Measurements from ENCODE around the gene TRAF2. TPM values are rescaled to one million over a fixed set of nuclear protein-coding genes. Genes with fewer than 3 reads are reported as not detected.
"Not testable (repeated sequence)": the region's sequence is repeated elsewhere in the genome, so short reads cannot be mapped to it uniquely, and the experiment has no call there.

Gene TRAF2, protein sequence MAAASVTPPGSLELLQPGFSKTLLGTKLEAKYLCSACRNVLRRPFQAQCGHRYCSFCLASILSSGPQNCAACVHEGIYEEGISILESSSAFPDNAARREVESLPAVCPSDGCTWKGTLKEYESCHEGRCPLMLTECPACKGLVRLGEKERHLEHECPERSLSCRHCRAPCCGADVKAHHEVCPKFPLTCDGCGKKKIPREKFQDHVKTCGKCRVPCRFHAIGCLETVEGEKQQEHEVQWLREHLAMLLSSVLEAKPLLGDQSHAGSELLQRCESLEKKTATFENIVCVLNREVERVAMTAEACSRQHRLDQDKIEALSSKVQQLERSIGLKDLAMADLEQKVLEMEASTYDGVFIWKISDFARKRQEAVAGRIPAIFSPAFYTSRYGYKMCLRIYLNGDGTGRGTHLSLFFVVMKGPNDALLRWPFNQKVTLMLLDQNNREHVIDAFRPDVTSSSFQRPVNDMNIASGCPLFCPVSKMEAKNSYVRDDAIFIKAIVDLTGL
- 10.6 and 11.6 TPM in 2 replicates for total RNA-seq (2012; rRNA removed)

DNA sequence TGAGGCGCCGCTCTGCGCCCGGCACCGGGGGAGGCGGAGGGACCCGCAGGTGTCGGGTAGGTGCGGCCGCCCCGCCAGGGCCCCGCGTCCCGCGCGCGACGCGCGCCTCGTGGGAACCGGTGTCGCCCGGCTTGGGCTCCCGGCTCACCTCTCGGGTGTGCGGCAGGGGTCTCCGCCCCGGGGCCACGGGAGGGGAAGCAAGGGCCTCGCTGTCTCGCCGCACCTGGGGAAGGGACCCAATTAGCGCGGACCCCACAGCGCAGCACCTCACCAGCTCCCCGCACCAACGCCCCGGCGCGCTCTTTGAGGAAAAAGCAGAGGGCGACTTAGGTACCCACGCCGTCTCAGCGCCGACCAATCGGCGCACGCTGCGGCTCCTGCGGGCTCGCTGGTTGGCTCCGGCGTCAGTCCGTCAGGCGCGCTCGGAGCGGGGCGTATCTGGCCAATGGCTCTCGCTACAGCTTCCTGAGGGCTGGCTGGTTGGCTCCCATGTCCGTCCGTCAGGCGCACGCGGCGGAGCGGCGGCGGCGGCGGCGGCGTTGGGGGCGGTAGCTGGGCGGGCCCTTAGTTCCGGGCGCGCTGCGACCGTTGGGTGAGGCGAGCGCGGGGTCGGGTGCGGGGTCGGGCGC, at the start of gene TRAF2:
TRAF2 (plus strand) TSS at position 567 of the 629 bp plus-strand sequence. CDS start 12,225 bp downstream, outside the sequence.
- H3K9me3 ChIP-seq (replicated peaks; ENCODE audit: low read length), result no peaks in the 10 kb centered on the region
- H3K4me2 ChIP-seq (ENCODE audit: low read length), result peak within 1 kb of the TSS; percentile 96
- H3K27me3 ChIP-seq (ENCODE audit: control insufficient read depth, insufficient read depth, low read length), result no peaks in the 10 kb centered on the region
- peaks cover 2% of the 10 kb centered on the region for H3K36me3 ChIP-seq (ENCODE audit: insufficient read depth, low read length)
- H3K4me3 ChIP-seq (ENCODE audit: low read length), result peak within 1 kb of the TSS; percentile 78
- peak within 1 kb of the TSS; percentile 91 for H3K9ac ChIP-seq (ENCODE audit: low read depth, low read length)
- H3K4me1 ChIP-seq (ENCODE audit: control insufficient read depth, insufficient read depth, low read length), result peaks cover 28% of the 10 kb centered on the region

DNA sequence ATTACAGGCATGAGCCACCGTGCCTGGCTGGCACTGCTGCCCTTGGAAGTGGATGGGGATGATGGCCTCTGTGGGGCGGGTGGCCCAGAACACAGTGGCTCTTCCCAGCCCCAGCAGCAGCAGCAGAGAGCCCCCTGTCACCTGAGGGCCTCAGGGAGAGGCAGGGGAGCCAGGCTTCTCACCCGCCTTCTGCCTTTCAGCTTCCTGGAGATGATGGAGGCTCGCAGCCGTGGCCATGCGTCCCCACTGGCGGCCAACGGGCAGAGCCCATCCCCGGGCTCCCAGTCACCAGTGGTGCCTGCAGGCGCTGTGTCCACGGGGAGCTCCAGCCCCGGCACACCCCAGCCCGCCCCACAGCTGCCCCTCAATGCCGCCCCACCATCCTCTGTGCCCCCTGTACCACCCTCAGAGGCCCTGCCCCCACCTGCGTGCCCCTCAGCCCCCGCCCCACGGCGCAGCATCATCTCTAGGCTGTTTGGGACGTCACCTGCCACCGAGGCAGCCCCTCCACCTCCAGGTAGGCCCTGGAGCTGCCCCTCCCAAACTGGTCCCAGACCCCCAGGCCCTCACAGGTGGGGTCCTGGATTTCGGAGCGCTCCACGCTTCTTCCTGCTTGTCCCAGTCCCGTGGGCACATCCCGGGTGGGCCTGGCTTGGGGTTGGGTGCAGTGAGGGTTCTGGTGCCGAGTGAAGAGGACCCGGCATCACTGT, 49.0 kb upstream of the TRAF2 start:
- H3K4me3 ChIP-seq (ENCODE audit: low read length), result no peak overlapping the region
- peaks cover 17% of the 10 kb centered on the region for H3K36me3 ChIP-seq (ENCODE audit: insufficient read depth, low read length)
- peaks cover 33% of the 10 kb centered on the region for H3K4me1 ChIP-seq (ENCODE audit: control insufficient read depth, insufficient read depth, low read length)
- H3K27me3 ChIP-seq (ENCODE audit: control insufficient read depth, insufficient read depth, low read length), result no peaks in the 10 kb centered on the region
- H3K9ac ChIP-seq (ENCODE audit: low read depth, low read length), result no peak overlapping the region
- H3K4me2 ChIP-seq (ENCODE audit: low read length), result no peak overlapping the region
- H3K9me3 ChIP-seq (replicated peaks; ENCODE audit: low read length), result no peaks in the 10 kb centered on the region

DNA sequence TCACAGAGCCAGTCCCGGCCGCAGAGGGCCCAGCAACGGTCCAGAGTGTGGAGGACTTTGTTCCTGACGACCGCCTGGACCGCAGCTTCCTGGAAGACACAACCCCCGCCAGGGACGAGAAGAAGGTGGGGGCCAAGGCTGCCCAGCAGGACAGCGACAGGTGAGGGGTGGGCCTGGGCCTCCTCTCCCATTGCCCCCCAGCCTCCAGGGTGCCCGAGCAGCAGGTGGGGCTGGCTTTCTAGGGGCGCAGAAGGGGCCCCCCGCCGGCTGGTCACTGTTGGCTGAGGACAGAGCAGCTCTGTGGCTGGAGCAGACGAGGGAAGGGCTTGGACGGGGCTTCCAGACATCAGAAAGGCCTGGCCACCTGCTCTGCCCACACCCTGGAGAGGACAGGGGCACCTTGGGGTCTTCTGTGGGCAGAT, 48.4 kb upstream of the TRAF2 start:
- H3K9me3 ChIP-seq (replicated peaks; ENCODE audit: low read length), result not testable (repeated sequence)
- peaks cover 12% of the 10 kb centered on the region for H3K36me3 ChIP-seq (ENCODE audit: insufficient read depth, low read length)

DNA sequence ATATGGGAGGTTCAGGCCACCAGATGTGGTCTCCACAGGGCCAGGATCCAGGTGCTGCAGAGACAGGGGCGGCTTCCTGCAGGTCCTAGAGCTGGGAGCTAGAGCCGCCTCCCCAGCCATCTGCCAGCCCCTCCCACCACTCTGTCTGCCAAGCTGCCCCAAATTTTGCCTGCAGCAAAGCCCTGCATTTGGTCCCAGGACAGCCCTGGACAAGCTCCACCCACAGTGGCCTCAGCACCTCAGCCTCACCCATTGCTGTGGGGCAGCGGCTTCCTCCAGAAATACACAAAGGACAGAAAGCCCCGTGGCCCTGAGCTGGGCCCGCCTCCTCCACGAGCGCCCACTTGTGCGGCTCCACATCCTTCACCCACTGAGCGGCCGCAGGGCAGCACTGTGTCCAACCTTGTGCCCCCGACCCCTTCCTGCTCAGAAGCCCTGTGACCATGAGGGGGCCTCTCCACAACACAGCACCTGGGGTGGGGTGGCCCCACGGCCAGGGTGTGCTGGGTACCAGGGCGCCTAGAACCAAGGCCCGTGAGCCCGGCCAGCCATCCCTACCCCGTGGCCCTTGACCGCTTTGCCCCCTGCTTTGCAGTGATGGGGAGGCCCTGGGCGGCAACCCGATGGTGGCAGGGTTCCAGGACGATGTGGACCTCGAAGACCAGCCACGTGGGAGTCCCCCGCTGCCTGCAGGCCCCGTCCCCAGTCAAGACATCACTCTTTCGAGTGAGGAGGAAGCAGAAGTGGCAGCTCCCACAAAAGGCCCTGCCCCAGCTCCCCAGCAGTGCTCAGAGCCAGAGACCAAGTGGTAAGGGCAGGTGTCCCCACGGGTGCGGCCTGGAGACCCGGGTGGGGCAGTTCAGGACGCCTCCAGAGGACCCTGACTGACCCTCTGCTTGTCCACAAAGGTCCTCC, 47.7 kb upstream of the TRAF2 start:
- Histone ChIP-seq H3K4me1 (ENCODE audit: control insufficient read depth, insufficient read depth, low read length) (peaks cover 42% of the 10 kb centered on the region), H3K9ac (ENCODE audit: low read depth, low read length) (no peak overlapping the region), H3K27me3 (ENCODE audit: control insufficient read depth, insufficient read depth, low read length) (no peaks in the 10 kb centered on the region), H3K9me3 (replicated peaks; ENCODE audit: low read length) (no peaks in the 10 kb centered on the region), H3K4me3 (ENCODE audit: low read length) (no peak overlapping the region), H3K36me3 (ENCODE audit: insufficient read depth, low read length) (peaks cover 12% of the 10 kb centered on the region), H3K4me2 (ENCODE audit: low read length) (no peak overlapping the region)

More for the DNA sequence above, 48.4 kb upstream of the TRAF2 start:
- not testable (repeated sequence) for H3K9ac ChIP-seq (ENCODE audit: low read depth, low read length); H3K4me3 ChIP-seq (ENCODE audit: low read length); H3K4me2 ChIP-seq (ENCODE audit: low read length); H3K27me3 ChIP-seq (ENCODE audit: control insufficient read depth, insufficient read depth, low read length)
- peaks cover 35% of the 10 kb centered on the region for H3K4me1 ChIP-seq (ENCODE audit: control insufficient read depth, insufficient read depth, low read length)

DNA sequence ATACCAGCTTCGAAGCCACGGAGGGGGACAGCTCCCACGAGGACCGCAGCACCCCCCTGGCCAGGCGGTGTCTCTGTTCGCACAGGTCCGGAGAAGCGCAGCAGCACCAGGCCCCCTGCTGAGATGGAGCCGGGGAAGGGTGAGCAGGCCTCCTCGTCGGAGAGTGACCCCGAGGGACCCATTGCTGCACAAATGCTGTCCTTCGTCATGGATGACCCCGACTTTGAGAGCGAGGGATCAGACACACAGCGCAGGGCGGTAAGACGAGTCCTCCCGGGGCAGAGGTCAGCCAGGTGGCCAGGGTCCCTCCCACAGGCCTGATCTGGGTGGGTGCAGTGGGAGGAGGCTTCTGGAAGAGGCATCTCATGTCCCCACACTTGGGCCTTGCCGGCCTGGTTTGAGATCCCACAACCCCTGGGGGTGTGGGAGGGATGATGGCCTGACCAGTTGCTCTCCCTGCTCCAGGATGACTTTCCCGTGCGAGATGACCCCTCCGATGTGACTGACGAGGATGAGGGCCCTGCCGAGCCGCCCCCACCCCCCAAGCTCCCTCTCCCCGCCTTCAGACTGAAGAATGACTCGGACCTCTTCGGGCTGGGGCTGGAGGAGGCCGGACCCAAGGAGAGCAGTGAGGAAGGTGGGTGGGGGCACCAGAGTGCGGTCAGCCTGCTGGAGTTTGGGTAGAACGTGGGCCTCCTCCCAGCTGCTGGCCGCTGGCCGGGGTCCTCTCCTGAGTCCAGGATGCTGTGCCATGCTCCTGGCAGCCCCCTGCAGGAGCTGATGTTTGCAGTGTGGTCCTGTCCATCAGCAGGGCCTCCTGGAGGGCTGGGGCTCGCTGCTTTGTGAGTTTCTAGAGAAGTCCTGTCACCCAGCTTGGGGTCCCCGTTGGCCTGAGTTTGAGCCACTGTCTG, 46.8 kb upstream of the TRAF2 start:
- H3K4me2 ChIP-seq (ENCODE audit: low read length), result peak overlapping the region; percentile 89
- no peaks in the 10 kb centered on the region for H3K27me3 ChIP-seq (ENCODE audit: control insufficient read depth, insufficient read depth, low read length)
- H3K9me3 ChIP-seq (replicated peaks; ENCODE audit: low read length), result no peaks in the 10 kb centered on the region
- no peak overlapping the region for H3K4me3 ChIP-seq (ENCODE audit: low read length)
- H3K4me1 ChIP-seq (ENCODE audit: control insufficient read depth, insufficient read depth, low read length), result peaks cover 44% of the 10 kb centered on the region
- peaks cover 12% of the 10 kb centered on the region for H3K36me3 ChIP-seq (ENCODE audit: insufficient read depth, low read length)
- H3K9ac ChIP-seq (ENCODE audit: low read depth, low read length), result no peak overlapping the region

DNA sequence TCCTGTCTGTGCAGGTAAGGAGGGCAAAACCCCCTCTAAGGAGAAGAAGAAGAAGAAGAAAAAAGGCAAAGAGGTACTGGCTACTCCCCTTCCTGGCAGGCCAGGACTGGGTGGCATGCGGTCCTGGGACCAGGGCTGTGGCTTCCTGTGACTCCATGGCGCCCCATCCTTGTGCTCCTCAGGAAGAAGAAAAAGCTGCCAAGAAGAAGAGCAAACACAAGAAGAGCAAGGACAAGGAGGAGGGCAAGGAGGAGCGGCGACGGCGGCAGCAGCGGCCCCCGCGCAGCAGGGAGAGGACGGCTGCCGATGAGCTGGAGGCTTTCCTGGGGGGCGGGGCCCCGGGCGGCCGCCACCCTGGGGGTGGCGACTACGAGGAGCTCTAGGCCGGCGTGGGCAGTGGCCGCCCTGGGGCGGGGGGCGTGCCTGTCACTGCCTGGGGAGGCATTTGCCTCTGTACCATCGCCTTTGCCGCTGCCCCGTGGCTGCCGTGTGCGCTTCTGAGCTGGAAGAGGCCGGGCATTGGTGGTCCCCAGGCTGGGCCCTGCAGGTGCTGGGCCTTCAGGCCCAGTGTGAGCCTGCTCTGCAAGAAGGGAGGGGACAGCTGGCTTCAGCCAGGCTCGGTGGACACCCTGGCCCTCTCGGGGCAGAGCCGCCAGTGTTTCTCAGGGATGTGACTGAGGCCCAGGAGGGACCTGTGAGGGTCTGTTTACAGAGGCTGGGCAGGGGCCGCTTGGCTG, 46.0 kb upstream of the TRAF2 start:
- no peak overlapping the region for H3K4me3 ChIP-seq (ENCODE audit: low read length)
- H3K36me3 ChIP-seq (ENCODE audit: insufficient read depth, low read length), result peaks cover 12% of the 10 kb centered on the region
- peaks cover 44% of the 10 kb centered on the region for H3K4me1 ChIP-seq (ENCODE audit: control insufficient read depth, insufficient read depth, low read length)

DNA sequence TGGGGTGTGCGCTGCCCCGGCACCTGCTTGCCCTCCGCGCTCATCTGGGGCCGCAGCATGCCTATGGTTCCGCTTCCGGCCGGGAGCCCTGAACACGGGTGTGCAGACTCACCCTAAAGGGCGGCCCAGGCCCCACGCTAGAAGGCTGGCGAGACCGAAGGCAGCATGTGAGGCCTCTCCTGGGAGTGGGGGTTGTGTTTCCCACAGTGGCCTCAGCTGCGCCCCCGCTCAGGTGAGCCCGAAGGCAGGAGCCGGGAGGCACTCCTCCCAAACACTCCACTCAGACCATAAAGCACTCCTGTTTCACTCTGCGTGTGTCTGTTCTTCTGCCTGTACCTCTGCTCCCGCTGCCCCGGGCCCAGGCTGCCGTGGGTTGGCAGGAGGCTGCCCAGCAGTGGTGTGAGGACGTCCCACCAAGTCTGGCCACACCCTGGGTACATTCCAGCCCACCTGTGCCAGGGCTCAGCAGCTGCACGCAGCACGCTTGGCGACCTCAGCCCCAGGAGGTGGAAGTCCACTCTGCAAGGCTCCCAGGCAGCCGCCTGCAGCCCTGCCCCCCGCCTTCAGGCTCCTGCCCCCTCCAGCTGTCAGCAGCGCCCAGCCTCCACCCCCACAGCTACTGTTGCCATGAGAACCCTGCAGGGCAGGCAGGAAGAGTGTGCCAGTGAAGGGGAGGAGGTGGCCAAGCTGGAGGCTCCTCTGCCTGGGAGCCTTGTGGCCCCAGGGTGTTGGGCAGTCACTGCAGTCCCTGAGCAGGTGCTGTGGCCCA, 45.3 kb upstream of the TRAF2 start:
- Histone ChIP-seq H3K4me1 (ENCODE audit: control insufficient read depth, insufficient read depth, low read length) (peaks cover 44% of the 10 kb centered on the region), H3K4me2 (ENCODE audit: low read length) (peak overlapping the region; percentile 89), H3K36me3 (ENCODE audit: insufficient read depth, low read length) (peaks cover 12% of the 10 kb centered on the region), H3K9ac (ENCODE audit: low read depth, low read length) (no peak overlapping the region), H3K9me3 (replicated peaks; ENCODE audit: low read length) (no peaks in the 10 kb centered on the region), H3K4me3 (ENCODE audit: low read length) (peak overlapping the region; percentile 18), H3K27me3 (ENCODE audit: control insufficient read depth, insufficient read depth, low read length) (no peaks in the 10 kb centered on the region)

More for the DNA sequence above, 46.0 kb upstream of the TRAF2 start:
- H3K9ac ChIP-seq (ENCODE audit: low read depth, low read length), result no peak overlapping the region
- H3K9me3 ChIP-seq (replicated peaks; ENCODE audit: low read length), result no peaks in the 10 kb centered on the region
- H3K4me2 ChIP-seq (ENCODE audit: low read length), result peak overlapping the region; percentile 89
- no peaks in the 10 kb centered on the region for H3K27me3 ChIP-seq (ENCODE audit: control insufficient read depth, insufficient read depth, low read length)

DNA sequence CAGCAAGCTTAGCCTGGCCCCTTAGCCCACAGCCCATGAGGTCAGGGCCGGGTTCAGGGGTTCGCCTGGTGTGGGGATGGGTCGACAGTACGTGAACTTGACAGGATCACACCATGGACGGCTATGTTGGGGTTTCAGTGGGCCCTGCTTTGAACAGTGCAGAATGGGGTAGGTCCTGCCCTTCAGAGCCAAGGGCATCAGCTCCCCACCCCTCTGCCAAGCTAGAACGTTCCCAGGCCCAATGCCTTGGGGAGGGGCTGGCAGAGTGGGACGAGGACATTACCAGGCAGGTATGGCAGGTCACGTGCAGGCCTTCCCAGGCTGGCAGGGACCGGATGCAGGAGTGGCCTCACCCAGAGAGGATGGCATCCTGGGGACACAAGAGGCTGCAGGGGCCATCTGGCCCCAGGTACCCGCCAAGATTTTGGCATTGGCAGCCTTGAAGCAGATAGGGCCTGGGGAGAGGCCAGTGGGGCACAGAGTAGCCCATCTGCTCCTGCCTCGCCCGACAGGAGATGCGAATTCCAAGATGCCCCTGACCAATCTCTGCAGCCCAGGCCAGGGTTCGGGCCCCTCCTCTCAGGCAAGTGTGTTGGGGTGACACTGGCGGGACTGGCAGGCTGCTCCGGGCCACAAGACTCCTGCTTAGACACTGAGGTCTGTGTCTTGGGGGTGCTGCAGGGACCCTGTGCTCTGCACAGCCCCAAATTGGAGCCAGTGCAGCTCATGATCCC, 44.5 kb upstream of the TRAF2 start:
- Histone ChIP-seq H3K4me1 (ENCODE audit: control insufficient read depth, insufficient read depth, low read length) (peaks cover 44% of the 10 kb centered on the region), H3K4me3 (ENCODE audit: low read length) (peak overlapping the region; percentile 76), H3K36me3 (ENCODE audit: insufficient read depth, low read length) (peaks cover 12% of the 10 kb centered on the region), H3K4me2 (ENCODE audit: low read length) (peak overlapping the region; percentile 89)
- not testable (repeated sequence) for H3K27me3 ChIP-seq (ENCODE audit: control insufficient read depth, insufficient read depth, low read length); H3K9ac ChIP-seq (ENCODE audit: low read depth, low read length); H3K9me3 ChIP-seq (replicated peaks; ENCODE audit: low read length)
